ENCODE measurements around the gene ANKRD39.

Gene ANKRD39

DNA sequence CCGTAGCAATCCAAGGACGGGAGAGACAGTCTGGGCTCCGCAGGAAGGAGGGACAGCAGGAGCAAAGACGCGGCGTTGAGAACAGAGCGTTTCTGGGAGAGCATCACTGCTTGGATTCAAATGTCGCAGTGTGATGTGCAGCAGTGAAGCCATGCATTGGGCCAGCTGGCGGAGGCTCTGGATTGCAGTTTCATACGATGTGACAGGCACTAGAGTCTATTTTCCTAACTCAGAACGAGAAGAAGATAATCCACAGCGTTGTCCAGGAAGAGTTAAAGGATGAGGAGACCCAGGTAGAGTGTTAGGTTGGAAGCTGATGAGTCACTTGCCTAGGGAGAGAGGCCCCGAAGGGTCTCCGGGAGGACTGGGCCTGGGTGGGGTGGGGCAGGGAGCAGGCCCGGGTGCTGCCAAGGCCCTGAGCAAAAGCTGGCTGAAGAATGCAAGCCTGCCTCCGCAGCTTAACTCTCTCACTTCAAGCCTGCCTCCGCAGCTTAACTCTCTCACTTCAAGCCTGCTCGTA lies 29.7 kb upstream of the ANKRD39 start:
- DNase-seq (ENCODE audit: low spot score) = no peak

DNA sequence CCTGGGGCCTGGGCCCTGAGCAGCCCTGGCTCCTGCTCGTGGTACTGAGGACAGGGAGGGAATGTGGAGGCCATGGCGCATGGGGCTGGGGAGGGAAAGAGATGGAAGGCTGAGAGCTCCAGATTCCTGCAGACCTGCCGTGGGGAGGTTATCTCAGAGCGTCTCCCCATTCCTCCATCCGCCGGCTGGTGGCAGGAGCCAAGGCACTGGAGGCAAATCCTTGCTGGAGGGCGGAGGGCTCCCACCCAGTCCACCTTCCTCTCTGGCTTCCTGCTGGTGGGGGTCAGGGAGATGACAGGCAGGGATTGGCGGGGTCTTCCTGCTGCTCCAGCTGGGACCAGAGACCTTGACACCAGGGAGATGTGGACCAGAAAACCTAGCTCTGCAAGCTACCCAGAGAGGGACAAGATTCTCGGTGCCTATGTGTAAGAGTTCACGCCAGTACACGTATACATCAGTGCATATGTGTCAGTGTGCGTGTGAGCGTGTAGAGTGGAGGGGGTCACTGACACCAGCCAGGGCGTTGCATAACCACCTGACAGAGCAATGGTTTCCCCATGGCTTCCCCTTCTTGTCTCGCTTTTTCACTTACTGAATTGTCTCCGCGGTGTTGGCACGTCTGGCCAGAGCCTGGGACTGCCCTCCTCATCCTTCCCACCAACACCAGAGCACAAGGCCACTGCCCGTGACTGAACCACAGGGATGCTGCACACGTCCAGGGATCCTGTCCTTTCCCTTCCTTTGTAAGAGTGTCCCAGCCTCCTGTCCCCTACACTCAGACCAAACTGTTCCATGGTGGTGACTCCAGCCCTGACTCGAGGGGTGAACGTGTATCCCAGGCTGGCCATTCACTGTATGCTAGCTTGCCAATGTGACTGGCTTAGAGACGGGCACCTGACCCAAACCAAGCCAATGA lies 27.9 kb upstream of the ANKRD39 start:
- DNase-seq (ENCODE audit: low spot score) = no peak

DNA sequence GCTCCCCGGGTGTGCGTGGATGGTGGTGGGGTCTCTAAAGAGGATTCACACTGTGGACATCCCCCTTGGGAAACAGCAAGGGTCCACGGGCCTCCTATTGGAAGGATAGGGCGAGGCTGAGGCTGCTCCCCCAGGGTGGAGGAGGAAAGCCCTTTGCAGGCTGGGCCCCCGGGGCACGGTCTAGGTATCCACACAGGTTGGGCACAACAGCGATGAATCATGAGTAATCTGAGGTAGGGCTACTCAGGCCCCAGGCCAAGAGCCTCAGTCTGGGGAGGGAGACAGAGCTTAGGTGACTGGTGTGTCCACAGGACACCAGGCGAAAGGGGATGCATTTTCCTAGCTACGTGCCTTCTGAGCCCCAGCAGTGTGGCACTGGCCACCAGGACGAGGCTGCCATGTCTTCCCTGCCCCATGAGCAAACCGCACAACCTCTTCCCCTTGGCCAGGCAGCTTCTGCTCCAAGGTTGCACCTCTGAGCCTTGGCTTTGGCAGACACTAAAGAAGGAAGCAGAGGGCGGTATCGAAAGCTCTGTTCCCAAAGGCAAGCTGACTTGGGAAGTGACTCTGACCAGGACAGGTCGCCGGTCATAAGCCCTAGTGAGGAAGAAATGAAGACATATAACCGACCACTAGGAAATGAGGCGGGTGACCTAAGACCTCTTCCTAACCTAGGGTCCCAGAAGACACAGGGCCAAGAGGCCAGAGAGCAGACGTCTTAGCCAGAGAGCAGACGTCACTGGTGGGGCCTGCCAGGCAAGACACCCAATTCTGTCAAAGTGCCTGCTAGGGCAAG lies 26.7 kb upstream of the ANKRD39 start:
- DNase-seq (ENCODE audit: low spot score) = no peak

DNA sequence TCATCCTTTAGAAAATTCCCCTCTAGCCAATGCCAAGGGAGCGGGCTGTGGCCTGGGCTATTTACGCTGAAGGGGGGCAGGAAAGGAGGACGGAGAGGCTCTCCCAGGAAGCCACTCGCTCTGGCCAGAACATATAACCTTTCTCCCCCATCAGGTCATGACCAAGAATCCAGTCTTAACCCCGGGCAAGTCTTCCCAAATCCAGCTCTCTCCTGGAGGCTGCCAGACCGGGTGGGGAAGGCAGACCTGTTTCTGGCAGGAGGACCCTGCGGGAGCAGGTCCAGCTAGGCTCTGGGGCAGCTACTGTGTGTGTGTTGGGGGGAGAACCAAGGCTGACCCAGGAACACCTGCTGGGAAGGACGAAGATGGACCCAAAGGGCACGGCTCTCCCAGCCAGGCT lies 25.5 kb upstream of the ANKRD39 start:
- no peak for DNase-seq (ENCODE audit: low spot score)

DNA sequence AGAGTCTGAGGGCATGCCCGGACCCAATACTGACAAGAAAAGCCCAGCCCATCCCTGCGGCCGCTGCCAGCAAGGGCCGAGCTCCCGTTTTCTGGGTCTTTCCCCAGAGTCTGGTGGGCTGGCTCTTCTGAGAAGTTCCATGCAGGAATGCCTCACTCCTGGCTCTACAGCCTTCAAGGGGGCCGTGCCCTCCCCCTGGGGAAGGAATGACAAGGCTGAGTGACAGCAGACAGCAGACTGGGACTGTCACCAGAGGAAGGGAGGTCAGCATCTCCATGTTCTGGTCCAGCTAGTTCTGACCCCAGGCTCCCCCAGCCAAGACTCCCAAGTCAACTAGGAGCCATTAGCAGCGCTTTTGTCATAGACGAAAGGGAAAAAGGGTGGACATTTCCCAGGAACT lies 25.1 kb upstream of the ANKRD39 start:
- DNase-seq (ENCODE audit: low spot score) = no peak

DNA sequence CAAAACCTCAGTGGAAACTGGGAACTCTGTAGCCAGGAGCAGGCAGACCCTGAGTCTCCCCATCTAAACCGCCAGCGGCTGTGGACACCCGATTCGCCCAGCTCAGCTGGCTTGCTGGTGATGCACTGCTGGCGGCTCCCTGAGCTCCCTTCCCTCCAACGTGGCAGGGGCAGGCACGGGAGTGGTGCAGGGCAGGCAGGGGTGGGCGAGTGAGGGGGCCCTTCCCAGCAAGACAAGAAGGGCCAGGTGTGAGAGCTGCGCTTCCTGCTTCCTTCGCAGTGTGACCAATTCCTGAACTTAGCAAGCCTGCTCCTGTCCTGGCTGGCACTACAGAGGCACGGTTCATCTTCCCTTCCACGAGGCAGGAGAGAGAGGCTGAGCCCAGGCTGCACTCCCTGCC lies 24.4 kb upstream of the ANKRD39 start:
- no peak for DNase-seq (ENCODE audit: low spot score)

DNA sequence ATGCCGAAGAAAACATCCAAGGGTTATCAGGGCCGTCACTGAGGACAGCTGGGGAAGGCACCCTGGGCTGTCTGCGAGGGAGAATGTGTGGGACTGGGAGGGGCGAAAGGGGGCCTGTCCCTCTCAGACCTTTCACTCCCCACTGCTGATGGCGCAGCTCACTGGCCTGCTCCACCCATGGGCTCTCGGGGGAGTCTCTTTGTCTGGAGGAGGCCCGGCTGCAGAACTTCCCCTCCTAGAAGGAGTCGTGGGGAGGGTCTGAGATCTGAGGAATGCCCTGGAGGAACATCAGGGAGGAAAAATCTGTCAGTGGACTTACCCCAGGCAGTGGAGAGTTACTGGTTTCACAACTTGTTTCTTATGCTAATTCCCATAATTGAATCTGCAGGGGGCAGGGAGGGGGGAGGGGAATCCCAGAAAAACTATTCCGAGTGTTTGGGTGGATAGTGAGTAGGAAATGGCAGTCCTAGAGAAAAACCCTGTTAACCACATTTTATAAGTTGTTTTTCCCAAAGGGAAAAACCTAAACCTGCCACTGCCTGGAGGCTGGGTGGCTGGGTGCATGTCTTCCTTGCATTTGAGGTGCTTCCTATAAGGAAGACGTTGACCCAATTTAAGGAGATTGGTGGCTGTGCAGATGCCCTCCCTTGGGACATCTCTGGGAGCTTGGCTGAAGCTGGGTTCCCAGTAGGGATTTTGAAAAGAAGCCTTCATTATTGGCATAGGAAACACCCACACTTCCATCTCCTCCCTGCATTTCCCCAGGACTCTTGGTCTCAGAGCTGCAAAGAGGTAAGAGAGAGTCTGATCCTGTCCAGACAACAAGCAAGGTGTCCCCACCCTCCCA lies 23.8 kb upstream of the ANKRD39 start:
- no peak for DNase-seq (ENCODE audit: low spot score)

DNA sequence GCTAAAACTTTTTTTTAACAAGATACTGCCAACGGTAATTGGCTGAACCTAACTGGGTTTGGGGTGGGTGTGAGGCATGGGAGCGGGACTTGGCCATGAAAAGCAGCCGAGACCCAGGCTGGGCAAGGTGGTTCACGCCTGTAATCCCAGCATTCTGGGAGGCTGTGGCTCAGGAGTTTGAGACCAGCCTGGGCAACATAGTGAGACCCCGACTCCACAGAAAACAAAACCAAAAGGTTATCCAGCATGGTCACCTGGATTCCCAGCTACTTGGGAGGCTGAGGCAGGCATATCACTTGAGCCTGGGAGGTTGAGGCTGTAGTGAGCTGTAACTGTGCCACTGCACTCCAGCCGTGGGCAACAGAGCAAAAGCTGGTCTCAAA lies 23.1 kb upstream of the ANKRD39 start:
- DNase-seq (ENCODE audit: low spot score) = no peak

DNA sequence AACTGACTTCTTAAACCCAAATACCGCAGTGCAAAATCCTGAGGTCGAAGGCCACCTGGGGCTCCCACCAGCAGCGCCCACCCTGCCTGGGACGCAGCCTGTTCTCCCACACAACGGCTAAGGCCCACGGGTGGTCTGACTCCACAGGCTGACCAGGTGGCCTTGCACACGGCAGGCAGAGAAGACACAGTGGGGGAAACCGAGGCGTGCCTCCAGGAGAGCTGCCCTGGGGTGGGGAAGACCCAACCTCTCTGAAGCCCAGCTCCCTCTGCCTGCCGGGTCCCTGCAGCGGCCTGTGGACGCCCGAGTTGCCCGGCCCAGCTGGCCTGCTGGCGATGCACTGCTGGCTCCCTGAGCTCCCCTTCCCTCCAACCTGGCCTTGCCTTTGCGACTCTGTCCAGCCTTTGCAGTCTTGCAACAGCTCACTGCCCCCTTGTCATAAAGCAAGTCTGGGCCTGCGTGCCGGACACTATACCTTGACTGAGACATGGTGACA lies 21.8 kb upstream of the ANKRD39 start:
- no peak for DNase-seq (ENCODE audit: low spot score)

DNA sequence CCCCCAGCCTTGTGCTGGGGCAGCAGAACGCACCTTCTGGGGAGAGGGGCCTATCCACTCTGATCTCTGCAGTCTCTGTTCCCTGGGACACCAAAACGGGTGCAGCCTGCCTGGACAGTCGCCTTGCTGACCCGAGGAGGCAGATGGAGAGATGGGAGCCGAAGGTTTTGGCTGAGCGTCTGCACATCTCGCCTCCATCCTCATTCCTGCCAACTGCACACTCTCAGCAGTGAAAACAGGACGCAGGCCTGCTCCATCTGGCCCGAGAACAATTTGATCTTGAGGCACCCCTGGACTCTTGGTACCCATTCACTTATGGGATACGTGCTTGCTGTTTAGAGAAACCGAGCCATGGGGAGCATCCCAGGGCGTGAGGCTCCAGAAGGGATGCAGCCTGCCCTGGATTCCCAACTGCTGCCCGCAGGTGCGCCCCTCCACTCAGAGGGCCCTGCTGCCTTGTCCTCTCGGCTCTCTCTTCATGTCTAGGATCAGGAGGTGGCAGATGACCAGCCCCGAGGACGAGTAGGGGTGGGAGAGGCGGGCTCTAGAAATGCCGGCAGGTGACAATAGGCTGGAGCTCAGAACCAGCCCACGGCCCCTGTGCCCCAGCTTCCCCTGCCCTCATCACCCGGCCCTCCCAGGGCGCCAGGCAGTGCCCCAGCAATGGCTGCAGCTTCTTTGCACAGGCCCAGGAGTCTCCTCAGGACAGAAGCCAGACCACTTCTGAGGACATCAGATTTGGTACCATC lies 21.2 kb upstream of the ANKRD39 start:
- no peak for DNase-seq (ENCODE audit: low spot score)

DNA sequence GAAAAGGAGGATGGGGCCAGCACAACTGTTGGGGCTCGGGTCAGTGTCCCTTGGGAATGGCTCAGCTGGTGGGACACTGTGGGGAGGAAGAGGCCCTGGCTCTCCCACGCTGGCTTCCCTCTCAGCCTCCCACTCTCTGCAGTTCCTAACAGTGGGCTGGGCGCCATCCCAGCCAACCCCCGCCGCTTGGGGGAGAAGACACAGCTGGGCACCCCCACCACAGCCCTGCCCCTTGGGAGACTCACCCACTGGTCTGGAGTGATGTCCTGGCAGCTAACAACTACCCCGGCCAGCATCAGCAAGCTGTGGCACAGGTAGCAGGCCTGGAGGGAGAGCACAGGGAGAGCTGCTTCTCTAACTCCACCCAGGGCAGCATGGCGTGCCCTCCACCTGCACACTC lies 20.4 kb upstream of the ANKRD39 start:
- no peak for DNase-seq (ENCODE audit: low spot score)

DNA sequence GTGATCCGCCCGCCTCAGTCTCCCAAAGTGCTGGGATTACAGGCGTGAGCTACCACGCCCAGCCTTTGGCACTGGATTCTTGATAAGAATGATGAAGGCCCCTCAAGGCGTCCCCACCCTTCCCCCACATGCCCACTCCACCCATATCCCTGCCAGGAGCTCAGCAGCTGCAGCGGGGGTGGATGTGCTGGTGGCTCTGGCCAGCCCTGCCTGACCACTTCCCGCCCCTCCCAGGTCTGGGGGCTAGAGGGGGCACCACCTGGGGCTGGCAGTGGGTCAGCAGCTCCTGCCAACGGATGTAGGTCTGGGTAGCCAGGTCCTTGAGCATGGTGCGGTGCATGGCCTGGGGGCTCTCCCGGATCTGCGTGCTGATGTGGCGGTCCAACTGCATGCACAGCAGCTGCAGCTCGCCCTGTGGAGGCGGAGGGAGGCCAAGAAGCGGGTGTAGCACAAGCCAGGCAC lies 19.8 kb upstream of the ANKRD39 start:
- no peak for DNase-seq (ENCODE audit: low spot score)

DNA sequence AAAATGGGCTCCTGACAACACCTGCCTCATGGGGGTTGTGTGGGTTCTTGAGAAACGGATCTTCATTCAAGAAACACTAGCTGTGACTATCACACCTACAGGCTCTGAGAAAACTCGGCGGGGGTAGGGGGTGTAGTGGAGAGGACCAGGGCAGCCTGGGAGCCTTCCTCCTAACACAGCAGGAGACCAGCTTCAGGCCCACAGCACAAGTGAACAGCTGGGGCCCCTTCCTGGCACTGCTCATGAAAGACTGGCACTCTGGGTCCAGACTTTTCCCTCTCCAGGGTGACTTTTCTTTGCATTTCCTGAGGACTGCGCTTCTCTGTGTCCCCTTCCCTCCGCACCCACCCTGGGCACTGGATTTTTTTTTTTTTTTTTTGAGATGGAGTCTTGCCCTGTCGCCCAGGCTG lies 19.2 kb upstream of the ANKRD39 start:
- DNase-seq (ENCODE audit: low spot score) = no peak

DNA sequence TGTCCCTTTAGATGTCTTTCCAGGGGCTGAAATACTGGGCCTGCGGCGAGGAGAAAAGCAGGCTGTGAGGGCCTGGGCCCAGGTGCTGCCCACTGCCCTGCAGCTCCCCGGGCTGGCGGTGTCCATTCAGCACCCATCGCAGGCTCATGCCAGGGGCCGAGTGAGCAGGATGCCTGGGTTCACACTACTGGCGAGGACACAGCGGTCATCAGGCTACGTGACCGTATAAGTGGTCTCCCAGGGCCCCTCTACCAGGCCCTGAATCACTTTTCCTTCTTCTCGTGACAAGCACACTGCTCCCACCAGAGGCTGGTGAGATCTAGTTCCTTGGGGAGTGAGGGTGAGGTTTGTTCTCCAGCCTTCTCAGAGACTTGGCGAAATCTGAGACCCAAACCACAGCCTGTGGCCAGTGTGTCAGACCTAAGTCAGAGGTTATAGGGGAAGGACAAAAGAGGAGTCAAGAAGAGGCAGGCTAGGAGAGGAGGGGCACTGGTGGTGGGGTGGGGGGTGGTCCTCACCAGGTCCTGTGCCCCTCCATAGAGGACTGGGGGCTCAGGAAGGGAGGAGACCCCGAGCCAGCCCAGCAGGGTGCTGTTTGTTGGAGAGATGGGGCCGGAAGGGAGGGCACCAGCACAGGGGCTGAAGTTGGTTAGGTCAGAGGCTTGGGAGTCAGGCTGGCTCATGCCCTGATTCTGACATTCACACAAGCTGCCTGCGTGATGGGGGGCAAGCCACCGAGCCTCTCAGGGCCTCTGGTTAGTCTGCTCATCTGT lies 18.6 kb upstream of the ANKRD39 start:
- no peak for DNase-seq (ENCODE audit: low spot score)

DNA sequence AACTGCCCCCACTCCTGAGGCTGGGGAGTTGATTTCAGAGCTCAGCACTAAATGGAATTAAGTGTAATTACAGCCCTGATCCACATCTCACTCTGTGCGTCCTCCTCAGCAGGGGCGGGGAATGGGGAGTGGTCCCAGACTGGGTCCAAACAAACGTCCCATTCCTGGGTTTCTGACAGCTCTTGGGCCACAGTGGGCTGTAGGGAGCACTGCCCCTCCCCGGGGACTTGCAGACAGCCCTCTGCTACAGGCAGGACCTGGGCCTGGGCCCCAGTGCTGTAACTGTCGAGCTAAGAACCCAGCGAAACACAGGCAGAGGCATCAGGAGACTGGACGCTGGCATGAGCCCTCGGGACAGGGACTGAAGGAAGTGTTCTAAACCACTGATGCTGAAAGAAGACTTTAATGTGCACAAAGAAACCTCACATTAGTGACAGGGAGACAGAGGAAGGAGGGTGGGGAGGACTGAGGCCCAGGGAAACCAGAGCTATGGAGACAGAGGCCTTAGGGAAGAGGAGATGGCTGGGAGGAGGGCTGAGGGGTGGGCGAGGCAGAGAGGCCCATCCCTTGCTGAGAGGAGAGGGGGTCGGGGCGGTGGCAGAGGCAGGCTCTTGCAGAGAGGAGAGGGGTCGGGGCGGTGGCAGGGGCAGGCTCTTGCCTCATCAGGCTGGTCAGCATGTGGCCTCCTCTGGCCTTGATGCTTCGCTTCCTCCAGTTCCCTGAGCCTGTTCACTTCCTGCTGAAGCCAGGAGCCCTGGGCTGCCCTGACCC lies 17.9 kb upstream of the ANKRD39 start:
- DNase-seq (ENCODE audit: low spot score) = no peak

DNA sequence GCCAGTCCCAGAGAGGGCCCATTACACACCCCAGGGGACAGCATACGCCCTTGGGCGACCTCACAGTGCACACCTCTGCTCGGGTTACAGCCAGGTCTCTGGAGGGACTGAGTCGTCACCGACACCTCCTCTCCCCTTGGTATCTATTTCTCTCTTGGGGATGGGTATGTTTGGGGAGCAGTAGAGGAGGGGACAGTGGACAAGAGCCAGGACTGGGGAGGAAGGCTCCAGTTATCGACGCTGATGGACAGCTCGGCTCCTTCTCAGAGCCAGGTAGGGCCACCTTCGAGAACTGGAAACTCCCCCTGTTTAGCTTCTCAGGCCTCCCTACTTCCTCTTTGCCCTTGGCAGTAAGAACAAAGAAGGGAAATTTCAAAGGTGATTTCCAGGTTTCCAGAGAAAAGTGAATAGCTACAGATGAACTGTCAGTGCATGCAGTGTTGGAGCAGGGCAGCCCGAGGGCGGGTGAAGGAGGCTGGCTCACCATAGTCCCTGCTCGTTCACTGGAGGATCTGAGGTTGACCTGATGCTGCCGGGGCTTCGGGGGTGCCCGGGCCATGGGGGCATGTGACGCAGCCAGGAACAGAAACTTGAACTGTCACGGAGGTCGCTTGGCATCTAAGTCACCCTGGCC lies 16.5 kb upstream of the ANKRD39 start:
- no peak for DNase-seq (ENCODE audit: low spot score)

DNA sequence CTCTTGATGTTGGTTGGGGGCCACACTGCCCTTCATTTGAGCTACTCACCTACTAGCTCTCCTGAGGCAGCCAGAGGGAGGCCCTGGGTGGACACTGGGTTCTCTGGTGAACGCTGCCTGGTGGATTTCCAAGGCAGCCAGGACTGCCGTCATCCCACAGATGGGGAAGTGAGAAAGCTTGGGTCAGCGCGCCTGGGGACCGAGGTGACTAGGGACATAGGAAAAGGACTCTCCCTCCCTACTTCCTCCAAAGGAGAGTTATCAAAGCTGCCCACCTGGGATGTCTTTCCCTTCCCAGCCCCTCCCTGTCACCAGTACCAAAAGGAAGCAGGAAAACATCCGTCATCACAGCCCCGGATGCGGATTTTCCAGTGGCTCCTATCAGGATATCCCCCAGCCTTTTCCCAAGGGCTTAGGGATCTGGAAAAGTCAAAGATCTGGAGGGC lies 15.9 kb upstream of the ANKRD39 start:
- no peak for DNase-seq (ENCODE audit: low spot score)

DNA sequence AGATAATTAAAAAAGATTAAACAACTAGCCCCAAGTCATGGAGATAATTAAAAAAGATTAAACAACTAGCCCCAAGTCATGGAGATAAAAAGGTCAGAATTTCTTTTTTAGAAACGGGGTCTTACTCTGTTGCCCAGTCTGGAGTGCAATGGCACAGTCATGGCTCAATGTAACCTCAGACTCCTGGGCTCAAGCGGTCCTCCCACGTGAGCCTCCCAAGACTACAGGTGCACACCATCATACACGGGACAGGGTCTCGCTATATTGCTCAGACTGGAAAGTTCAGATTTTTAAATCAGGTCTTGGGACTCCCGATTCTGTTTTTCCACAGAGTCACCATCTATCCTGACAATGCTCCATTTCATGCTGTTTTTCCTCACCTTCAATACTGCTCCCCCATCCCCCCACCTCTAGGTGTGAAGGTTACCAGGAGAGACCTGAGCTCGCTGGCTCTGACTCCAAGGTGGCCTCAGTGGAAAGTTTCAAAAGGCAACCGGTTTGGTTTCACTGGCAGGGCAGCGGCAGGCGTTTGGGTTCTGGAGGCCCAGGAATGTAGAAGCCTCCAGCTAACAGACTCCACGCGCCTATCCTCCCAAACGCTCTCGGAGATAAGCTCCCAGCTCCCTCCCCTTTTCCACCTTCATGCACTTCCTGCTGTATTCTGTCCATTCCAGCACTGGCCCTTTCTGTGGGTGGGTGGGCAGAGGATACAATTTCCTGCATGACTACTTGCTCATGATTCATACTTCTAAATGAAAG lies 15.0 kb upstream of the ANKRD39 start:
- no peak for DNase-seq (ENCODE audit: low spot score)
